PC-9 (cell line): ENCODE measurements around the gene LMCD1.

Experiments
- CTCF ChIP-seq: fragments of 200-600 bp; sonication (generic); conservative IDR thresholded peaks from 2 replicates; pipeline ENCODE4 v1.6.1; 2017; ENCODE audit warnings: mixed run types, antibody characterized with exemption, mild to moderate bottlenecking, moderate library complexity
- EZH2 ChIP-seq: fragments of 200-600 bp; sonication (generic); IDR thresholded peaks from 2 replicates; pipeline ENCODE4 v1.8.0; 2017; ENCODE audit warnings: antibody characterized with exemption, low read depth

DNA sequence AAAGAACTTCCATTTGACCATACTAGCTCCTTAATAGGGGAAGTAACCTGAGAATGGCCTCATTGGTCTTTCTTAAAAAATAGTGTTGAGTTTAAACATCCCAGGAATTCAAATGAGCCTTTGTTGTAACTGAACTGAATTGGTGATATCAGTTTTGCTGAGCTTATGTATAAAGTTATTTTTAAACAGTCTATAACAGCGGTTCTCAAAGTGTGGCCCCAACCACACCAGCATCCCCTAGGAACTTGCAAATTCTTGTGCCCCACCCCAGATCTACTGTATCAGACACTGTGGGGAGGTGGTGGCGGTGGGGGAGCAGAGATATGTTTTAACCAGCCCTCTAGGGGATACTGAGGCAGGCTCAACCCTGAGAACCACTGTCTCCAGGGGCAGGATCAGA, 57.0 kb downstream of the LMCD1 start:
- TF ChIP-seq CTCF, result no peak
- TF ChIP-seq EZH2, result no peak
